GM12878 (cell line): ENCODE measurements around the gene IER5L. TPM values are rescaled to one million over a fixed set of nuclear protein-coding genes. Genes with fewer than 3 reads are reported as not detected.

Source experiments
- ATAC-seq: fragments of 200-7000 bp; cut with Tn5 transposase; 3 replicates; pipeline ENCODE4 v1.9.1; 2020; ENCODE audit warnings: mild to moderate bottlenecking, moderate library complexity
- BruUV-seq: library from RNA; stranded (reverse); fragments of 400-500 nt; replicated peaks from 2 replicates; lab custom pipeline; 2021; lab: Mats Ljungman, UMichigan
- CTCF ChIA-PET: fragments of 300-600 bp; sonication (Branson Sonifier 250); formaldehyde crosslinking; extraction: SDS; loops from one replicate; lab custom pipeline; 2021; ENCODE audit warnings: inconsistent platforms; lab: Yijun Ruan, JAX
- POLR2A ChIA-PET: fragments of 350-600 bp; formaldehyde crosslinking; extraction: SDS; loops from one replicate; lab custom pipeline; 2021; ENCODE audit warnings: inconsistent platforms; lab: Charles Lee
- RAD21 ChIA-PET: fragments of 300-600 bp; sonication (Branson Sonifier 250); formaldehyde crosslinking; loops from one replicate; lab custom pipeline; 2023; ENCODE audit warnings: antibody characterized with exemption; ENCODE audit not compliant: unreplicated experiment; lab: Charles Lee
- SMC1A ChIA-PET: fragments of 300-600 bp; sonication (Branson Sonifier 250); formaldehyde crosslinking; loops from one replicate; lab custom pipeline; 2023; ENCODE audit not compliant: unreplicated experiment, uncharacterized antibody; lab: Charles Lee
- DNase-seq: peaks from one replicate; pipeline ENCODE4 v3.0.0-alpha.2; 2011; ENCODE audit warnings: low read depth, low spot score
- FAIRE-seq: peaks from 3 replicates; lab custom pipeline; 2011; peaks lifted over from hg19 to GRCh38; lab: Jason Lieb, UNC
- H2AFZ ChIP-seq: 2 replicates; pipeline ENCODE4 v1.6.0; 2011; ENCODE audit warnings: low read depth, low read length, control low read depth; ENCODE audit not compliant: control insufficient read depth
- H3K27ac ChIP-seq: 2 replicates; pipeline ENCODE4 v1.5.1; 2011; ENCODE audit warnings: control low read depth; ENCODE audit not compliant: control insufficient read depth, insufficient read depth
- H3K27me3 ChIP-seq, 2 experiments: replicated peaks in 1 of 2; 2 replicates each; pipeline versions ENCODE4 v1.6.0 to v1.6.1; 2011; ENCODE audit warnings: low read length in 1 of 2; ENCODE audit not compliant: control insufficient read depth in 2 of 2, insufficient read depth in 2 of 2
- H3K36me3 ChIP-seq, 2 experiments: 2 replicates each; pipeline ENCODE4 v1.5.1; 2011; ENCODE audit warnings: low read length in 1 of 2; ENCODE audit not compliant: control insufficient read depth in 2 of 2, insufficient read depth in 2 of 2
- H3K4me1 ChIP-seq: 2 replicates; pipeline ENCODE4 v1.6.1; 2011; ENCODE audit warnings: mild to moderate bottlenecking, low read length, moderate library complexity, mixed read lengths; ENCODE audit not compliant: control insufficient read depth, insufficient read depth
- H3K4me2 ChIP-seq: 2 replicates; pipeline ENCODE4 v1.6.0; 2011; ENCODE audit warnings: control low read depth; ENCODE audit not compliant: control insufficient read depth, insufficient read depth
- H3K4me3 ChIP-seq: fragments of 200-600 bp; sonication (generic); 2 replicates; pipeline ENCODE4 v1.5.1; 2016
- H3K79me2 ChIP-seq: 2 replicates; pipeline ENCODE4 v1.6.0; 2011; ENCODE audit warnings: low read length; ENCODE audit not compliant: control insufficient read depth, insufficient read depth
- H3K9ac ChIP-seq: 2 replicates; pipeline ENCODE4 v1.8.0; 2011; ENCODE audit warnings: low read length, control low read depth, mixed read lengths; ENCODE audit not compliant: control insufficient read depth, insufficient read depth
- H3K9me3 ChIP-seq: replicated peaks from 3 replicates; pipeline ENCODE4 v1.5.1; 2011; ENCODE audit warnings: mild to moderate bottlenecking, low read length; ENCODE audit not compliant: control insufficient read depth, insufficient read depth
- H4K20me1 ChIP-seq: 2 replicates; pipeline ENCODE4 v1.6.0; 2011; ENCODE audit not compliant: control insufficient read depth, insufficient read depth
- BACH1 ChIP-seq: fragments of 450-650 bp; IDR thresholded peaks from 2 replicates; pipeline ENCODE4 v1.6.1; 2017; ENCODE audit warnings: mild to moderate bottlenecking, borderline replicate concordance
- NFYA ChIP-seq: IDR thresholded peaks from 2 replicates; pipeline ENCODE4 v1.6.1; 2011; ENCODE audit warnings: low read depth, mild to moderate bottlenecking, low read length, improper control_type of control experiment, borderline replicate concordance
- SMAD1 ChIP-seq: fragments of 450-650 bp; IDR thresholded peaks from 2 replicates; pipeline ENCODE4 v1.6.1; 2018; ENCODE audit warnings: mild to moderate bottlenecking, low read depth; ENCODE audit not compliant: partially characterized antibody
- WGBS: methylation state at CpG from one replicate; pipeline ENCODE4 v1.1.6; 2016; ENCODE audit warnings: low lambda C conversion rate; ENCODE audit not compliant: insufficient replicate concordance, insufficient coverage; ENCODE audit errors: missing lambda C conversion rate; 5-methylcytosine and 5-hydroxymethylcytosine counted together
- in situ Hi-C: fragments of 300-500 bp; cut with MboI; formaldehyde crosslinking; loops from 9 replicates; pipeline ENCODE4 v1.14.3; 2018; ENCODE audit warnings: mixed read lengths
- intact Hi-C: fragments of 100-400 bp; cut with micrococcal nuclease; formaldehyde crosslinking; loops from one replicate; pipeline ENCODE4 v1.14.2; 2022; ENCODE audit not compliant: unreplicated experiment
- polyA plus RNA-seq, 11 experiments: library from polyadenylated mRNA; depleted of rRNA in 4 of 11; unstranded in 6 of 11; stranded (reverse) in 5 of 11; fragments of >200 nt; fragmentation: Nextera tagmentation in 4 of 11; fragmentation: Illumina TruSeq in 1 of 11; extraction: Ambion mirVana in 4 of 11; extraction: Trizol in 1 of 11; gene quantifications; 1 replicate in 1 of 11; 2 replicates in 10 of 11; pipeline versions ENCODE4 v1.2.1 to v1.2.3, GENCODE V29; 2011 to 2016; ENCODE audit warnings: inconsistent platforms in 2 of 11, missing spikeins in 2 of 11, low read depth in 1 of 11
- total RNA-seq, 4 experiments: library from RNA; depleted of rRNA in 3 of 4; stranded (reverse); fragments of >200 nt in 3 of 4; fragmentation: Illumina TruSeq in 1 of 4; extraction: Trizol in 1 of 4; gene quantifications; 2 replicates each; pipeline versions ENCODE4 v1.2.1 to v1.2.3, GENCODE V29; 2013 to 2021

The IER5L gene
- total and polyA plus RNA-seq, 10 of the 15 experiments (the other 5 are each of a cell fraction or from before 2014, with no cell fraction given), result 0.04 to 1.4 (median 0.17) TPM

DNA sequence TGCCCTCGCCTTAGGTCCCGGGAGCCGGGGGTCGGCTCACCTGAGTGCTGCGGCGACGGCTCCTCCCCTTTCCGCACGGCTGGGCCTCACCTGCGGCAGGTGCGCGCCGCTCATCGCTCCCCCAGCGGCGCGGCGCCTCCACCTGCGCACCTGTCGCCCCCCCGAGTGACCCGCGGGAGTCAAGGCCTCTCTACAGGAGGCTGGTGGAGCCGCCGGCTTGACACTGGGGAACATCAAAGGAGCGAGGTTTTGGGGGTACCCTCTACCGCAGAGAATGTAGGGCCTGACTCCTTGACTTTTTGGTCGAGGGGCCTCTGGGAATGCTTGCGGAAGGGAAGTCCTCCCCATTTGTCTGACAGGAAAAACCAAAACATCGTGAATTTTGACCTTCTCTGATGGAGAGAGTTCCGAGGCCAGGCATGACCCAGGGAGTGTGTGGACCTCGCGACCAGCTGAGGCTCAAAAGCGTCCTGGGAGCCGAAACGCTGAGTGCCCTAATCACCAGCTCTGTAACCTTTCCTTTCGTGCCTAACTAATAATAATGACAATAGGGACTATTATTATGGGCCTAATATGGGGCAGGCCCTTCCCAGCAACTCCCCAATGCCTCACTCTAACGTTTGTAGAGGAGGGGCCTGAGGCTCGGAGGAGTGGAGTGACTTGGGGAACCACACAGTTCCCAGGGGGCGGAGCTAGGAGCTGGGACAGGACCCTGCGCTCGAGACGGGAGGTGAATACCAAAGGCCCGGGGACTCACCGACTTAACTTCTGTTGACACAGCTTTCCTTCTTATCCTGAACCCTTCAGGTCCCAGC lies 714 bp upstream of the IER5L start:
- H3K27me3 ChIP-seq, result no peaks in the 10 kb centered on the region; a peak in 1 of 4 replicates
- no peak overlapping the region for H2AFZ ChIP-seq
- no peak overlapping the region for H3K9ac ChIP-seq
- H3K36me3 ChIP-seq, result no peaks in the 10 kb centered on the region
- DNase-seq (no peak), ATAC-seq (no peak), FAIRE-seq (no peak)
- CTCF ChIA-PET, result interaction anchor here (0.6 to 2.2 kb wide), 10 partner anchors 29 to 446 kb away, joined by 3 to 10 read pairs (median 5); no protein-coding TSS in a partner anchor
- TF ChIP-seq NFYA, result no peak
- H3K27ac ChIP-seq, result no peak overlapping the region
- H3K9me3 ChIP-seq, result no peaks in the 10 kb centered on the region
- BruUV-seq, result no TSS peak
- peak overlapping the region; percentile 98 for H3K4me2 ChIP-seq
- in situ Hi-C loops, result no loop called here
- intact Hi-C loops, result loop anchor here (10.0 kb wide), 2 partner anchors 316 to 436 kb away; no protein-coding TSS in a partner anchor
- RAD21 ChIA-PET, result interaction anchor here (0.6 to 10.4 kb wide), 10 partner anchors 13 to 840 kb away, joined by 3 to 197 read pairs (median 5); partner anchors contain the start of gene NTMT1
- SMC1A ChIA-PET, result interaction anchor here (1.4 to 9.1 kb wide), 3 partner anchors 12 to 447 kb away, joined by 4 to 116 read pairs (median 10); partner anchors contain the start of gene NTMT1
- peak overlapping the region; percentile 68; the same call in 1 of the 2 replicates for H3K4me3 ChIP-seq
- no peaks in the 10 kb centered on the region for H4K20me1 ChIP-seq
- H3K4me1 ChIP-seq, result peaks cover 18% of the 10 kb centered on the region
- WGBS, result 29% methylated on average over 33 of the region's 45 CpGs
- POLR2A ChIA-PET, result interaction anchor here (0.9 to 1.3 kb wide), 7 partner anchors 9 to 446 kb away, joined by 3 to 4 read pairs (median 3); no protein-coding TSS in a partner anchor
- no peaks in the 10 kb centered on the region for H3K79me2 ChIP-seq

DNA sequence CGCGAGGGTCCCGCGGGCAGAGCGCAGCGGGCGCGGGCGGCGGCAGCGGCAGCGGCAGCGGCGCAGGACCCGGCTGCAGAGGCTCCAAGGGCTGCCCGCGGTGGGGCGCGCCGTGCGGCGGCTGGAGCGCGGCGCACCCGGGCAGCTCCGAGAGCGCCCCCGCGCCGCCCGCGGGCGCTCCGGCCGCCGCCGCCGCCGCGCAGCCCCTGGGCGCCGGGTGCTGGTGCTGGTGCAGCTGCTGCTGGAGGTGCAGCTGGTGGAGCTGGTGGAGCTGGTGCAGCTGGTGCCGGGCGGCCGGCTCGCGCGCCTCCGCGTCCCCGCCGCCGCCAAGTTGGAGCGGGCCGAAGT lies 644 bp downstream of the IER5L start:
- POLR2A ChIA-PET, result interaction anchor here (0.9 to 1.3 kb wide), 9 partner anchors 10 to 447 kb away, joined by 3 to 5 read pairs (median 3); no protein-coding TSS in a partner anchor
- peak overlapping the region; percentile 98 for H3K4me2 ChIP-seq
- under 1% methylated on average over 41 of the region's 56 CpGs for WGBS
- TF ChIP-seq SMAD1 (no peak), BACH1 (0 out of 2 replicates have a peak, but pooled peaks have one; percentile 12)
- H2AFZ ChIP-seq, result peak overlapping the region; percentile 82
- CTCF ChIA-PET, result interaction anchor here (0.7 to 2.2 kb wide), 7 partner anchors 28 to 447 kb away, joined by 3 to 10 read pairs (median 7); no protein-coding TSS in a partner anchor
- in situ Hi-C loops, result no loop called here
- SMC1A ChIA-PET, result interaction anchor here (1.4 to 9.1 kb wide), 3 partner anchors 11 to 448 kb away, joined by 4 to 116 read pairs (median 10); partner anchors contain the start of gene NTMT1
- DNase-seq, result no peak
- no peak; the same call in 2 of the 3 replicates for ATAC-seq
- peaks cover 21% of the 10 kb centered on the region for H3K4me1 ChIP-seq
- RAD21 ChIA-PET, result interaction anchor here (1.0 to 10.4 kb wide), 7 partner anchors 36 to 448 kb away, joined by 3 to 197 read pairs (median 4); partner anchors contain the start of gene NTMT1
- BruUV-seq, result no TSS peak
- no peaks in the 10 kb centered on the region for H3K79me2 ChIP-seq
- no peak overlapping the region for H3K27ac ChIP-seq
- intact Hi-C loops, result loop anchor here (2.0 to 10.0 kb wide), 3 partner anchors 93 to 437 kb away; no protein-coding TSS in a partner anchor
- H3K9me3 ChIP-seq, result no peaks in the 10 kb centered on the region
- FAIRE-seq, result no peak
- H3K27me3 ChIP-seq, result peaks cover 2 to 3% of the 10 kb centered on the region in 2 experiments; a peak in 2 of 4 replicates
- H3K36me3 ChIP-seq, result no peaks in the 10 kb centered on the region
- no peak overlapping the region; the same call in 1 of the 2 replicates for H3K9ac ChIP-seq
- no peaks in the 10 kb centered on the region for H4K20me1 ChIP-seq
- peak overlapping the region; percentile 68; the same call in 1 of the 2 replicates for H3K4me3 ChIP-seq
